GM15510 (cell line): ENCODE data around the gene HBB.

Experiments used
- POLR2A ChIP-seq: IDR thresholded peaks from 3 replicates; pipeline ENCODE4 v1.6.1; 2011; ENCODE audit warnings: borderline replicate concordance; ENCODE audit not compliant: insufficient read length; ENCODE audit errors: extremely low read depth

HBB gene

GRCh38 chr11:5234381-5234834, 7.5 kb upstream of the HBB start, which contains the start of gene HBD:
HBD (minus strand) TSS chr11:5234483; CDS start chr11:5234433, 50 bp downstream.
- TF ChIP-seq POLR2A = no peak

- TF ChIP-seq POLR2A = no peak
Observed at GRCh38 chr11:5233307-5233706, 6.4 kb upstream of the HBB start.

- no peak for TF ChIP-seq POLR2A
Observed at GRCh38 chr11:5232821-5233220, 6.0 kb upstream of the HBB start.

GRCh38 chr11:5232176-5232575, 5.3 kb upstream of the HBB start:
- no peak for TF ChIP-seq POLR2A

GRCh38 chr11:5231111-5231510, 4.2 kb upstream of the HBB start:
- TF ChIP-seq POLR2A = no peak

- no peak for TF ChIP-seq POLR2A
Observed at GRCh38 chr11:5230266-5230665, 3.4 kb upstream of the HBB start.

- no peak for TF ChIP-seq POLR2A
Observed at GRCh38 chr11:5229796-5230195, 2.9 kb upstream of the HBB start.

GRCh38 chr11:5229356-5229755, 2.5 kb upstream of the HBB start:
- TF ChIP-seq POLR2A = no peak

GRCh38 chr11:5228124-5228523, 1.3 kb upstream of the HBB start:
- no peak for TF ChIP-seq POLR2A

GRCh38 chr11:5227681-5228080, 810 bp upstream of the HBB start:
- no peak for TF ChIP-seq POLR2A

- no peak for TF ChIP-seq POLR2A
Observed at GRCh38 chr11:5225480-5225871, 1.4 kb downstream of the HBB start.

- TF ChIP-seq POLR2A = no peak
Observed at GRCh38 chr11:5224538-5225479, 2.1 kb downstream of the HBB start.

- TF ChIP-seq POLR2A = no peak
Observed at GRCh38 chr11:5223686-5224085, 3.2 kb downstream of the HBB start.

- no peak for TF ChIP-seq POLR2A
Observed at GRCh38 chr11:5223146-5223545, 3.7 kb downstream of the HBB start.

- TF ChIP-seq POLR2A = no peak
Observed at GRCh38 chr11:5210376-5210885, 16.4 kb downstream of the HBB start.

GRCh38 chr11:5204787-5205186, 22.1 kb downstream of the HBB start:
- no peak for TF ChIP-seq POLR2A
